ENCODE measurements around the gene DDX41.

The DDX41 gene

DNA sequence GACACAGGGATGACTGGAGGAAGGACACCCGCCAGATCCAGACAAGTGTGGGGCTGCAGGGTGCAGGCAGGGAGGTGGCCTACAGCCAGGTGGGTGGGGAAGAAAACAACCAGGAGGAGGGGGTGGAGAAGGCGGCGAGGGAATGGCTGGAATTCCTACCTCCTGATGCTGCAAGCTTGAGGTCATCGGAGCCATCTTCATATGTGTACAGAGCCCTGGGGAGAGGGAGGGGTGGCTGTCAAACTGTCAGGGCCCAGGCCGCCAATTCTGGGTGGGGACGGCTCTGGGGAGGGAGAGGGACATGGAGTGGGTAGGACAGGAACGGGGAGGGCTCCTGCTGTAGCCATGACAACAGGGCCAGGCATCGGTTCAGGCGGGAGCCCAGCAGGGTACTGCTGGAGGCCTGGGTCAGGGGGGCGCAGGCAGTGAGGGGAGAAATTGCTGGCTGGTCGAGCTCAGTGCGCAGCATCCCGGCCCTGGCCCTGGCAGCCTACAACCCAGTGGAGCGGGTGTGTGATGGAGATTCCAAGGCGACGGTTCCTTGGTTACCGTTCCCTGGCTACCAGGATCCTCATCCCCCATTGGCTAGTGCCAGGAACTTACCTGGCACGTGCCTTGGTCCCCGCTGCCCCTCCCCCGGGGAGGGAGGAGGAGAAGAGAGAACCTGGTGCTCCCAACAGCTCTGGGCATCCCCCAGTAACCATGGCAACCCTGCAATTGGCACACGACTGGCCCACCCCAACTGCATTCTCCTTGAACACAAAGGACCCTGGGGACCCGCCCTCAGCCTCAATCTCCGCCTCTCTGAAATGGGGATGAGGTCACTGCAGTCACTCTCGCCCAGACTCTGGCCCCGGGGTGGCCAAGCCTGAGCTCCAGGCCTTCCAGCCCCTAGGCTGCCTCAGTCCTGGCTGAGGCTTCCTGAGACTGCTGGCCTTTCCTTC lies 47.8 kb downstream of the DDX41 start:
- DNase-seq (ENCODE audit: low spot score), result no peak

DNA sequence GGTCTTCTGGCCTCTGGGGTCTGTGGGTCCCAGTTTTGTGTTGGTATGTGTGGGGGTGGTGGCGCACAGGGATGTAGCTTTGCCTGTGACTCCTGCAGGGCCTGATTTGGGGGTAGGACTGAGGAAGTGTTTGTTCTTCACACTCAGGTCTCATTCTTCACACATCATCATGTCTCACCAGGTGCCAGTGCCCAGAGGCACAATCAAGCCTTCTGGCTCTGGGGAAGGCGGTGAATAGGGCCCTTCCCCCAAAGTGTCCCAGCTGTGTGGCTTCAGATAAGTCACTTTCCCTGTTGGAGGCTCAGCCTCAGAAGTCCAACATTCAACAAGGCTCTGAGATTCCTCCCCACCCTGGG lies 48.5 kb downstream of the DDX41 start:
- DNase-seq (ENCODE audit: low spot score), result no peak

DNA sequence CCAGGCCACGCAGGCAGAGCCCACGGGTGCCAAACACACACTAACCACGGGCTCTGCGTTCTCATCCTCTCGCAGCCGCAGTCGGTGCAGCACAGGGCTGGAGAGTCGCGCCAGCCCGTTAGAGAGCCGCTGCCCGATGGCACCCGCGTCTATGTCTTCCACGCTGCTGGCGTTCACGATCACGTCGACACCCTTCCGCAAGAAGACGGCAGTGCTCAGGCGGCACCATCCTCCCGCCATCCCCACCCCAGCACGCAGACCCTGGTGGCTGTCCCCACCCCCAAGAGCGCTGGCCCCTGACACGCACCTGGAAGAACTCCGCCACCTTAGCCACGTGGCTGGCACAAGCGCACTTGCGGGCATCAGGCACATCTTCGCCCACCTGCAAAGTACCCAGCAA lies 49.3 kb downstream of the DDX41 start:
- no peak for DNase-seq (ENCODE audit: low spot score)

DNA sequence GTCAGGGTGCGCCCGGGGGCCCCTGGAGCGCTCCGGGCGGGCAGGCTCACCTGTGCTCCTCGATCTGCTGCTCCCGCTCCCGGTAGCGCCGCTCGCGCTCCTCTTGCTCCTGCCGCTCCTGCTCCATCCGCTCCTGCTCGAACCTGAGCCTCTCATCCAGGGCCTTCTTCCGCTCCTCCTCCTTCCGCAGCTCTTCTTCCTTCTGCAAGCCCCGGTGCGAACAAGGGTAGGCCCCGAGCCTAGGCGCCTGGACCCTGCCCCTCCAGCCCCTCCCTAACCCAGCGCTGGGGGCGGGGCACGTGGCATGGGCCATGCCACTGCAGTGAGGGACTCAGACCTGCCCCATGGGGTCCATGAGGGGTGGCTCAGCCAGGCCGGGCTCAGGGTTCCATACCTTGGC lies 49.9 kb downstream of the DDX41 start:
- DNase-seq (ENCODE audit: low spot score), result no peak

DNA sequence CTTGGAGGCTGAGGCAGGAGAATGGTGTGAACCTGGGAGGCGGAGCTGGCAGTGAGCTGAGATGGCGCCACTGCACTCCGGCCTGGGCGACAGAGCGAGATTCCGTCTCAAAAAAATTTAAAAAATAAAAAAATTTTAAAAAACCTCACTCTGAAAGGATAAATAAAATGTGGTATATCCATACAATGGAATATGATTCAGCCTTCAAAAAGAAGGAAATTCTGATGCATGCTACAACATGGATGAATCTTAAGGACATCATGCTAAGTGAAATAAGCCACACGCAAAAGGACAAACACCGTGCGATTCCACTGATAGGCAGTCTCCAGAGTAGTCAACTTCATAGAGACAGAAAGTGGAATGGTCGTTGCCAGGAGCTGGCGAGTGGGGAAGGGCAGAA lies 51.7 kb downstream of the DDX41 start:
- DNase-seq (ENCODE audit: low spot score), result no peak

DNA sequence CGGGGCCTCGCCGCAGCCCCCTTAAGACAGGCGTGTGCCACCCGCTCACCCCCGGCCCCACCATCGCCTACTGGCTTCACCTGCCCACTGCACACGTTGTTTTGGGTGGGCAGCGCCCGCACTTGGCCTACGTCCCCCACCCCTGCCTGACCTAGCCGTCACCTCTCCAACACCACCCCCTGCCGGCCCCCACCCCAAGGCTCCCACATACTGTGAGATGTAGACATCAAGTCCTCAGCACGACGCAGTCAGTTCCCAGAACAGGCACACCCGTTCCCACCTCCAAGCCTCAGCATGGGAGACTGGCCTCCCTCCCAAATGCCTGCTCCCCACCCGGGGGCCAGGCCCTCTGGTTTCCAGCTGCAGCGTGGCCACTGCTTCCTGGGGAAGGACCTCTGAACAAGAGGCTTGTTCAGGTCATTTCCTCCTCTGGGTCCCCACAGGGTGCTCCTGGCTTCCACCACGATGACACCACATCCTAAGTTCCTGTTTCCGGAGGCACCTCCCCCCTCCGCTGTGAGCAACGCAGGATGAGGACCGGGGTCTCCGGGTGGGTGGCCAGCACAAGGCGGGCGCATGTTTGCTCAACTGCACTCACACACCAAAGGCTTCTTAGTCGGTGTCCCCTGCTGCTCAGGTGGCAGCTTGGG lies 54.6 kb downstream of the DDX41 start:
- no peak for DNase-seq (ENCODE audit: low spot score)

All from CD4-positive, alpha-beta T cell treated with Interleukin-2 at 100 ng/mL for 4 hours (primary cell).